ENCODE results near the gene ZEB2. TPM values are rescaled to one million over a fixed set of nuclear protein-coding genes. Genes with fewer than 3 reads are reported as not detected.

ZEB2 gene
- total RNA-seq, 1 donor from 2014 or later = 95.4 TPM

DNA sequence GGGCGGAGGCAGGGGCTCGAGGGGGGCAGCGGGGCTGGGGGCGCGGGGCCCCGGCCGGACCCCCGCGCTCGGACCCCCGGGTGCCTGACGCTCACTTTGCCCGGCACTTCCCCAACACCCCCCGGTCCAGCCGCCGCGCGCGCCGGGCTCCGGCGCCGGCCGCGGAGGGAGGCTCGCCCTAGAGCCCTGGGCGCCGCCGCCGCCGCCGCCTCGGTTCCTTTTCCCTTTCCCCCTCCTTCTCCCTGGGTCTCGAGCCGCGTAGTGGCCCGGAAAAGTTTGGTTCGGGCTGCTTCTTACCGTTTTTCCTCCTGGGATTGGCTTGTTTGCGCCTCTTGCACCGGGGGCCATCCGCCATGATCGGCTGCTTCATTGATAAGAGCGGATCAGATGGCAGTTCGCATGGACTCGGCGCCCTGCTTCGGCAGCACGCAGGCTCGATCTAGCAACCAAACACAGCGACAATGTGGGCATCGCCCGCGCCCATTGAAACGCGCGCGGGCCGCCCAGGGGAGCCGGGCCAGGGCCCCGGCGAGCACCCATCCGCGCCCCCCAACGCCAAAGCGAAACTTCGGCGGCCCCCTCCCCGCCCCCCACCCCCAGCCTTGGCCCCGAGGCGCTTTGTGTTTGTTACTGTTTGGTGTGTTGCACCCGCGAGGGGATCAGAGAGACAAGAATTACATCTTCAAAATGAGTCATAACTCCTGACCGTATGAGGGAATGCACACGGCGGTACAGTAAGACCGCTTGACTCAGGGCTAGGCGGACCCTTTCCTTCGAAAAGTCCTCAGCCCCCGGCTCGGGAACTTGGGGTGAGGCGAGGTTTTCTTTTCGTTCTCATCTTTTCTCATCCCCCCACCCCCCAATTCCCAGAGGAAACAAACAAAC lies 2.7 kb downstream of the ZEB2 start:
- peaks cover 4% of the 10 kb centered on the region for H3K36me3 Mint-ChIP-seq (ENCODE audit: low read depth)
- DNase-seq (ENCODE audit: low spot score) = no peak
- TF ChIP-seq, protein P1, sequence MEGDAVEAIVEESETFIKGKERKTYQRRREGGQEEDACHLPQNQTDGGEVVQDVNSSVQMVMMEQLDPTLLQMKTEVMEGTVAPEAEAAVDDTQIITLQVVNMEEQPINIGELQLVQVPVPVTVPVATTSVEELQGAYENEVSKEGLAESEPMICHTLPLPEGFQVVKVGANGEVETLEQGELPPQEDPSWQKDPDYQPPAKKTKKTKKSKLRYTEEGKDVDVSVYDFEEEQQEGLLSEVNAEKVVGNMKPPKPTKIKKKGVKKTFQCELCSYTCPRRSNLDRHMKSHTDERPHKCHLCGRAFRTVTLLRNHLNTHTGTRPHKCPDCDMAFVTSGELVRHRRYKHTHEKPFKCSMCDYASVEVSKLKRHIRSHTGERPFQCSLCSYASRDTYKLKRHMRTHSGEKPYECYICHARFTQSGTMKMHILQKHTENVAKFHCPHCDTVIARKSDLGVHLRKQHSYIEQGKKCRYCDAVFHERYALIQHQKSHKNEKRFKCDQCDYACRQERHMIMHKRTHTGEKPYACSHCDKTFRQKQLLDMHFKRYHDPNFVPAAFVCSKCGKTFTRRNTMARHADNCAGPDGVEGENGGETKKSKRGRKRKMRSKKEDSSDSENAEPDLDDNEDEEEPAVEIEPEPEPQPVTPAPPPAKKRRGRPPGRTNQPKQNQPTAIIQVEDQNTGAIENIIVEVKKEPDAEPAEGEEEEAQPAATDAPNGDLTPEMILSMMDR (IDR thresholded peaks at IDR 0.05) = no peak
- no peak overlapping the region for H3K4me3 Mint-ChIP-seq (ENCODE audit: unreplicated experiment)
- no peaks in the 10 kb centered on the region for H3K27me3 Mint-ChIP-seq (ENCODE audit: low read depth)
- peaks cover 47% of the 10 kb centered on the region for H3K4me1 Mint-ChIP-seq (ENCODE audit: low read depth)
- no peaks in the 10 kb centered on the region for H3K9me3 Mint-ChIP-seq (ENCODE audit: low read depth)
- no peak overlapping the region for H3K27ac Mint-ChIP-seq (ENCODE audit: unreplicated experiment)

DNA sequence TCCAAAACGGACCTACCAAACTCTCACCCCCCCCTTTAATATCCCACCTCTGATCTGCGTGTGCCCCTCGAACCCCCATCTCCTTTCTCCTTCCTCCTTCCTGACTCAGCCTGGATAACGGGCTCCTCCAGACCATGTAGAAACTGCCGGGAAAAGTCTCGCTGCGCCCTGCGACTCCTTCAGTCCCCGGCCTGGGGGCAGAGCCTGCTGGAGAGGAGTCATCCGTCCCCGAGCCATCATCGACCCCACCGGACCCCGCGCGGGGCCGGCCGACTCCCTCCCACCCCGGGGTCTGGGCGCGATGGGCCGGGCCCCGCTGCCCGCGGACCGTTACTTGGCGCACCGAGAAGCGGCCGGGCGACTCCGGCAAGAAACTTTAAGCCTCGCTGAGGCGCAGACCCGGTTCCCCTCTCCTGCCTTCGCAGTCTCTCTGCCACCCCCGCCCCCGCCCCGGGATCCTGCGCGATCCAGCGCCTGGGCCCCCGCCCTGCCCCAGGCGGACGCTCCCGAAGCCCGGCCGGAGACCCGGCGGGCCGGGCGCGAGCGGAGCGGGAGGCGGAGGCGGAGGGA lies 3.4 kb downstream of the ZEB2 start:
- TF ChIP-seq, protein P1 (IDR thresholded peaks at IDR 0.05) = no peak
- no peak for DNase-seq (ENCODE audit: low spot score)
- Mint-ChIP-seq H3K27ac (ENCODE audit: unreplicated experiment) (peak overlapping the region; percentile 98), H3K4me1 (ENCODE audit: low read depth) (peaks cover 51% of the 10 kb centered on the region), H3K27me3 (ENCODE audit: low read depth) (no peaks in the 10 kb centered on the region), H3K4me3 (ENCODE audit: unreplicated experiment) (peak overlapping the region; percentile 79), H3K9me3 (ENCODE audit: low read depth) (no peaks in the 10 kb centered on the region), H3K36me3 (ENCODE audit: low read depth) (peaks cover 4% of the 10 kb centered on the region)

DNA sequence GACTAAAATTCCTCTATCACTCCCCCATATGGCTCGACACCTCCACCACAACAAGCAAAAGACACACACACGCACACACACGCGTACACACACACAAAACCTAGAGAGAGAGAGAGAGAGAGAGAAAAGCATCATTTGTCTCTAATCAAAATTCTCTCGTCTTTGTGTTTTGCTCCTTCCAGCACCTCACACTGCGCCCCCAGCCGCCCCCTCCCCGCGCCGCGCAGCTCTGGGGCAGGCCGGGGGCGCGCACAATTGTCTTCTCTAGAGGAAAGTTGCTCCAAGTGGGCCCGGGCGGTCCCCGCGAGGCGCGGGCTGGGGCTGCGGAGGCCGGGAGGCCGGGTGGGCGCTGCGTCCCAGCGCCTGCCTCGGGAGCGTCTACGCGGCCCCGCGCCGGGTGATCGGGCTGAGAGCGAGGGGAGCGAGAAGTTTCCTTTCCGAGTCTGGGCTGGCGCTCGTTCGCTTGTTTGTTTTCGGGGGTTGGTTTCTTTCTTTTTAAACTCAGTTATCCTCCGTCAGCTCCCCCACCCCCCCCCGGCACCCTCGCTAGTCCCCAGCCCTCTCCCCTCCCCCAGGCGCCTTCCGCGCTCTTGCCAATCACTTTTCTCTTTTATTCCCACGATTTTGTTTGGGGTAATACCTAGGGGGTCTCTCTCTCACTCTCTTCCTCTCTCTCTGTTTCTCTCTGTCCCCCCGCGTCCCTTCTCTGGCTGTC lies 4.1 kb downstream of the ZEB2 start:
- Mint-ChIP-seq H3K9me3 (ENCODE audit: low read depth) (no peaks in the 10 kb centered on the region), H3K4me1 (ENCODE audit: low read depth) (peaks cover 51% of the 10 kb centered on the region), H3K4me3 (ENCODE audit: unreplicated experiment) (peak overlapping the region; percentile 79), H3K27ac (ENCODE audit: unreplicated experiment) (peak overlapping the region; percentile 98), H3K36me3 (ENCODE audit: low read depth) (peaks cover 4% of the 10 kb centered on the region), H3K27me3 (ENCODE audit: low read depth) (no peaks in the 10 kb centered on the region)
- TF ChIP-seq, protein P1 (IDR thresholded peaks at IDR 0.05) = no peak
- no peak for DNase-seq (ENCODE audit: low spot score)

DNA sequence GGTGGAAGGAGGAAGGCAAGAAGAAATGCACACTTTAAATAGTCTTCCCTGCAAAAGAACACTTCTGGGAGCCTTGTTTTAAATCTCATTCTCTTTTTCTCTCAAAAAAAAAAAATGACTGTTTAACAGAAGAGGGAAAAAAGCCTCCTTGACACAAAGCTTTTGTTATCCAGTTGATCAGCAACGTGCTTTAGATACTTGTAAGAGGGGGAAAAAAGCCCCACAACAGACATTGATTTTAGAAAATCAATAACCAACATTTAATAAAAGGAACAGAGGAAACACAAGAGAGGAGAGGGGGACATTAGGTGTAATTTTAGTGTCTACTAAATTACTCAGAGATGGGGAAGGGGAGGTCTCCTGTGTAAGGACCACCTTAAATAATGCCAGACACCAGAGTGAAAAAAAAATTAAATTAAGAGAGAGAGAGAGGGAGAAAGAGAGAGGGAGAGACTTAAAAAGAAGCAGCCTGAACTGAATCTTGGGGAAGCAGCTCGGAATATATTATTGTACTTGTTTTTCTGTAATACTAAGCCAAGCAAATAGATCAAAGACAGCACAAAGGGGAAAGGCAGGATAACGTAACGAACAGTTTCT lies 4.7 kb downstream of the ZEB2 start:
- Mint-ChIP-seq H3K27me3 (ENCODE audit: low read depth) (no peaks in the 10 kb centered on the region), H3K4me3 (ENCODE audit: unreplicated experiment) (peak overlapping the region; percentile 79), H3K36me3 (ENCODE audit: low read depth) (peaks cover 7% of the 10 kb centered on the region), H3K4me1 (ENCODE audit: low read depth) (peaks cover 52% of the 10 kb centered on the region), H3K27ac (ENCODE audit: unreplicated experiment) (peak overlapping the region; percentile 98), H3K9me3 (ENCODE audit: low read depth) (no peaks in the 10 kb centered on the region)
- no peak for DNase-seq (ENCODE audit: low spot score)
- TF ChIP-seq, protein P1 (IDR thresholded peaks at IDR 0.05) = no peak

DNA sequence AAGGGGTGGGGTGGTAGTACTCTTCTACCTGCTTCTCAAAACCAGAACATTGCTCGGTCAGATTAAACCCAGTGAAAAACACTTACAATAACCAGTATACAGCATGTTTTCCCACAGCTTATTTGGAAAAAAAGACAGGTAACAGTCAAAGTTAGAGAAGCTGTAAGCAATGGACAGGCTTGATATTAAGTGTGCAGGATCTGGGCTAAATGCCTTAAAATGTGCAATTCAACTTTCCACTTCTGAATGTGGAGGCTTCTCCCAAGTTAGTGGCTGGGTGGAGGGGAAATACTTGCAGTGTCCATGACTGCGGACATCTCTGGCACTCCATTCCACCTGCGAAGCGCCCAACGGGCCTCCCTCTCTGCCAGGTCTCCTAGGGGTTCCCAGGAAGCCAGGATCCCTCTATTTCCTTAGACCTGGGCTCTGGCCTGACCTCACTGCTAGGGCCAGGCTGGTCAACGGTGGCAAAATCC lies 5.3 kb downstream of the ZEB2 start:
- Mint-ChIP-seq H3K4me1 (ENCODE audit: low read depth) (peaks cover 58% of the 10 kb centered on the region), H3K9me3 (ENCODE audit: low read depth) (no peaks in the 10 kb centered on the region), H3K36me3 (ENCODE audit: low read depth) (peaks cover 7% of the 10 kb centered on the region), H3K27ac (ENCODE audit: unreplicated experiment) (peak overlapping the region; percentile 98), H3K4me3 (ENCODE audit: unreplicated experiment) (peak overlapping the region; percentile 79), H3K27me3 (ENCODE audit: low read depth) (no peaks in the 10 kb centered on the region)
- DNase-seq (ENCODE audit: low spot score) = no peak
- TF ChIP-seq, protein P1 (IDR thresholded peaks at IDR 0.05) = no peak
